Activated T-cell treated with anti-CD3 and anti-CD28 coated beads, Interleukin-2, amount 50 U/mL, for 48 hours (primary cell): ENCODE measurements around the gene ZC3HAV1L.
A peak's percentile ranks its signal among the peaks of the same experiment; 100 is the strongest.
"Not testable (repeated sequence)": the region's sequence is repeated elsewhere in the genome, so short reads cannot be mapped to it uniquely, and the experiment has no call there.

Source experiments
- DNase-seq, 2 experiments: peaks; one replicate each; pipeline ENCODE4 v3.0.0-alpha.2; 2020

ZC3HAV1L gene

GRCh38 chr7:139051655-139052054 is 15.8 kb upstream of the ZC3HAV1L start:
- no peak for DNase-seq

- no peak for DNase-seq
Observed at GRCh38 chr7:139049936-139050335, 14.1 kb upstream of the ZC3HAV1L start.

- DNase-seq, result no peak
Observed at GRCh38 chr7:139049111-139049510, 13.3 kb upstream of the ZC3HAV1L start.

- peak in 1 of 2 experiments; percentile 57 for DNase-seq
Observed at GRCh38 chr7:139047970-139048369, 12.1 kb upstream of the ZC3HAV1L start.

GRCh38 chr7:139046143-139046542 is 10.3 kb upstream of the ZC3HAV1L start:
- DNase-seq, result no peak

- no peak for DNase-seq
Observed at GRCh38 chr7:139044813-139045794, 9.3 kb upstream of the ZC3HAV1L start.

GRCh38 chr7:139043823-139044812 is 8.3 kb upstream of the ZC3HAV1L start:
- DNase-seq, result peak; percentile 82 to 83

GRCh38 chr7:139041378-139042085 is 5.7 kb upstream of the ZC3HAV1L start:
- no peak for DNase-seq

GRCh38 chr7:139038691-139039090 is 2.8 kb upstream of the ZC3HAV1L start:
- DNase-seq, result no peak

GRCh38 chr7:139036901-139037300 is 1.1 kb upstream of the ZC3HAV1L start:
- no peak for DNase-seq

- peak; percentile 58 to 65 for DNase-seq
Observed at GRCh38 chr7:139034855-139035585, 822 bp downstream of the ZC3HAV1L start.

- DNase-seq, result no peak
Observed at GRCh38 chr7:139034336-139034735, 1.5 kb downstream of the ZC3HAV1L start.

GRCh38 chr7:139033346-139034114 is 2.3 kb downstream of the ZC3HAV1L start:
- DNase-seq, result no peak

- DNase-seq, result no peak
Observed at GRCh38 chr7:139032473-139032872, 3.4 kb downstream of the ZC3HAV1L start.

- DNase-seq, result no peak
Observed at GRCh38 chr7:139029353-139029752, 6.5 kb downstream of the ZC3HAV1L start.

GRCh38 chr7:139026551-139026950 is 9.3 kb downstream of the ZC3HAV1L start:
- DNase-seq, result no peak

- not testable (repeated sequence) for DNase-seq
Observed at GRCh38 chr7:139025861-139026260, 10.0 kb downstream of the ZC3HAV1L start.

GRCh38 chr7:139023076-139023475 is 12.8 kb downstream of the ZC3HAV1L start:
- no peak for DNase-seq

- no peak for DNase-seq
Observed at GRCh38 chr7:139022286-139022685, 13.6 kb downstream of the ZC3HAV1L start.

GRCh38 chr7:139018910-139019309 is 16.9 kb downstream of the ZC3HAV1L start:
- DNase-seq, result no peak

- DNase-seq, result peak; percentile 63 to 66
Observed at GRCh38 chr7:139016931-139017511, 18.8 kb downstream of the ZC3HAV1L start.
